Measurements from ENCODE around the gene HOXD10.

The HOXD10 gene

DNA sequence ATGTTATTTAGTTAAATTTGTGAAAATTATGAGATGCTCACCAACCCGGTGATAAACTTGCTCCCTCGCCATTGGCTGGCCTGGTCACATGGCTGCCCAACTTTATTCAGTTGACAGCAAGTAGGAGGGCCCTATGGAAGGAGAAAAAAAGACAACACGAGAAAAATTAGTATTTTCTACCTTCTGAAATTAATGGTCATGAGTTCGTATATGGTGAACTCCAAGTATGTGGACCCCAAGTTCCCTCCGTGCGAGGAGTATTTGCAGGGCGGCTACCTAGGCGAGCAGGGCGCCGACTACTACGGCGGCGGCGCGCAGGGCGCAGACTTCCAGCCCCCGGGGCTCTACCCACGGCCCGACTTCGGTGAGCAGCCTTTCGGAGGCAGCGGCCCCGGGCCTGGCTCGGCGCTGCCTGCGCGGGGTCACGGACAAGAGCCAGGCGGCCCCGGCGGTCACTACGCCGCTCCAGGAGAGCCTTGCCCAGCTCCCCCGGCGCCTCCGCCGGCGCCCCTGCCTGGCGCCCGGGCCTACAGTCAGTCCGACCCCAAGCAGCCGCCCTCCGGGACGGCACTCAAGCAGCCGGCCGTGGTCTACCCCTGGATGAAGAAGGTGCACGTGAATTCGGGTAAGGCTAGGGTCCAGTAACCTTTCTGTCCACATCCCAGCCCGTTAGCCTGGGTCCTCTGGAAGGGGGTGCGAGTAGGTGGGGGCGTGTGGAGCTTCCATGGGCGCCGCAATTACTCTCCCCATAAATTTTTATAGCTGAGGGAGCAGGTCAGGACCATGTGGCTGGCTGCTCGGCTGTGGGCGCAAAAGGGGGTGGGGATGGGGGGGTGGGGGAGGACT, 35.1 kb downstream of the HOXD10 start, which contains the start of gene HOXD4:
HOXD4 (plus strand) TSS at position 109 of the 846 bp plus-strand sequence; CDS start at position 193, 84 bp downstream.
- no peak for DNase-seq (ENCODE audit: low spot score)

DNA sequence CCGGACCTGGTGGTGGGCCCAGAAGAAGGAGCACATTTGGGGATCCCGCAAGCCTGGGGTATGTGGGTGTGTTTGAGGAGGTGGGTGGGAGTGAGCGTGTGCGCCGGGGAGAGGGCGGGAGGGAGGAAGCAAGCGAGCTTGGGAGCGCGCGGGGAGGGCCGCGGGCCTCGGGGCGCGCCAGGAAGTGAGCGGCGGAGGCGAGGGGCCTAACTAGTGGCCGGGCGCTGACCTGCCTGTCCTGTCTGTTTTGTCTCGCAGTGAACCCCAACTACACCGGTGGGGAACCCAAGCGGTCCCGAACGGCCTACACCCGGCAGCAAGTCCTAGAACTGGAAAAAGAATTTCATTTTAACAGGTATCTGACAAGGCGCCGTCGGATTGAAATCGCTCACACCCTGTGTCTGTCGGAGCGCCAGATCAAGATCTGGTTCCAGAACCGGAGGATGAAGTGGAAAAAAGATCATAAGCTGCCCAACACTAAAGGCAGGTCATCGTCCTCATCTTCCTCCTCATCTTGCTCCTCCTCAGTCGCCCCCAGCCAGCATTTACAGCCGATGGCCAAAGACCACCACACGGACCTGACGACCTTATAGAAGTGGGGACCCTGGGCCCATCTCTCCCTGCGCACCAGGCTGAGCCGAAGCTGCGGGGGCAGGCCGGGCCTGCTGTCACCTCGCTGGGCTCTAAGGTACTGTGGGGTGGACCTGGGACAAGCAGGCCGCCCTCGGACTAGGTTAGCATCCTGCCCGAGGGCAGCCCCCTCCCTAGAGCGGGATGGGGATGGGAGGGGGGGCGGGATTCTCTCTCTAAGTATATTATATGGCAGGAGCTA, 36.0 kb downstream of the HOXD10 start:
- no peak for DNase-seq (ENCODE audit: low spot score)

DNA sequence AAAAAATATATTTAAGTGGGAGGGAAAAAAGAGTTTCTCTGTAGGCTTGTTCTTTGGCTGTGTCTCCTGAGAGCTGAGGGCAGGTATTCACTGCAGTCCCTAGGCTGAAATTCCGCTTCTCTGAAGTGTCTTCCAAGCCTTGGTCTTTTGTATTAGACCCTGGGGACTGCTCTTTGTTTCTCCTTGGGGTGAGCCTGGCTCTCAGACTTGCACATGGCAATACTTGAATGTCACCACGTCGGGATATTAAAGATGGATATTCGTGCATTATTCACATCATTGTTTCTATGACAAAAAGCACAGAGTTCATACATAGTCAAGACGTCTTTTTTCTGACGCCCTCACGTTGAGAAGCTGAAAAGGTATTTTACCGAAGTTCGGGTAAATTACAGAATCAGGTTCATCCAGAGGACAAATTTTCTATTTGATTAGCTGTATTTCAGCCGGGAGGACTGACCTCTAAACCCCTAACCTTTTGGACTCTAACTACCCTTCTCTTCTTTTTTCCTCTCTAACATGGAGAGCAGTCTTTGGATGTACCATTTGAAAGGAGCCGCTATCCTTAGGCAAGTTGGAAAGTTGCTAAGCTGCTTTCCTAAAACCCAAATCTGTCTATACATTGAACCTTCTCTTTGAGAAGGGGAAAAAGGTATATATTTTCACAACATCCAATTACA, 38.1 kb downstream of the HOXD10 start:
- no peak for DNase-seq (ENCODE audit: low spot score)

DNA sequence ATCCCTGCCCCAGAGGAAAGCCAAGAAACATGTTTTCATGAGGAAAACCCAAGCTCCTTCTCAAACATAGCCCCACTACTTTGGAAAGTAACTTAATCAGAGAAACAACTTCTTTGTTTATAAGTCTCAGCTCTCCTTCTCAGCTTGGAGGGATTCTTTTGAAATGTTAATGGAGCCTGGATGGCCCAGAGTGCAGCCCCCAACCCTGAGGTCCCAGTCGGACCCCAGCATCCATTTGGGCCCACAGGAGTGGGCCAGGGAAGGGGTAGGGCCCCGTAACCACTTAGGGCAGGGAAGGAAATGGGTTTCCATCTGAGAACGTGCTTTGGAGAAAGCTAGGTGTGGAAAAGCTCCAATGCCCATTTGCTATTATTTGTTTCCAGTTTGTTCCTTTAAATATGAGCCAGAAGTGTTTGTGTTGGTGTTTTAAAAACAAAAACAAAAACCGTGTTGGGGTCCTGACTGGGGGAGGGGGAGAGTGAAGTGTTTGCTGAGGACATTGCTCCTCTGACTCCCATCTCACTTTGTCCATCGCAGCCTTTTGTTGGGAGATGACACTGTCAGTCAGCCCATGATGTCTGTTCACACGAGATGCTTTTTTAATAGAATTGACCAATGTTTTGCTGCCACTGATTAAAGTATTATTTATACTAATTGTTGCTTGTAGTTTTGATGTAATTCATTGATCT, 38.9 kb downstream of the HOXD10 start:
- no peak for DNase-seq (ENCODE audit: low spot score)

DNA sequence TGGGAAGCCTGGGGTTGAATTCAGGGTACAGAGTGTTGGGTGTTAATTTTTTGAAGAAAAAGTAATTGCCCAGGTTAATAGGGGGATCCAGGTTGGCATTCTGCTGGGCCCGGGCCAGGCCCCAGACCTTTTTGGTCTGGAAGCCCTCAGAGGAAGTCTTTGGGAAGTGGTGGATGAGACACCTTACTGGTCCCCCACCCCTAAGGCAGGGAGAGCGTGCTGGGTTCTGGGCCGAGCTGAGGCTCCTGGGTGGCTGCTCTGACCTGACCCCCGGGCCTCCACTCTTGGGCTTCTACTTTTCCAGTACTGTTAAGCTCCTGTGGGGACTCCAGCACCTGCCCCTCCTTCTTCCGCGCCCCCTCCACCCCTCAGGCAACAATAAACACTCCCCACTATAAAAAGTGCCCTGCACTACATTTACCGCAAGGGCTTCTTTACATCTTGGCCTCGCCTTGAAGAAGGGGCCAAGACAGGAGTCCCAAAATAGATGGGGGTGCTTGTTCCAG, 39.8 kb downstream of the HOXD10 start:
- DNase-seq (ENCODE audit: low spot score): no peak

DNA sequence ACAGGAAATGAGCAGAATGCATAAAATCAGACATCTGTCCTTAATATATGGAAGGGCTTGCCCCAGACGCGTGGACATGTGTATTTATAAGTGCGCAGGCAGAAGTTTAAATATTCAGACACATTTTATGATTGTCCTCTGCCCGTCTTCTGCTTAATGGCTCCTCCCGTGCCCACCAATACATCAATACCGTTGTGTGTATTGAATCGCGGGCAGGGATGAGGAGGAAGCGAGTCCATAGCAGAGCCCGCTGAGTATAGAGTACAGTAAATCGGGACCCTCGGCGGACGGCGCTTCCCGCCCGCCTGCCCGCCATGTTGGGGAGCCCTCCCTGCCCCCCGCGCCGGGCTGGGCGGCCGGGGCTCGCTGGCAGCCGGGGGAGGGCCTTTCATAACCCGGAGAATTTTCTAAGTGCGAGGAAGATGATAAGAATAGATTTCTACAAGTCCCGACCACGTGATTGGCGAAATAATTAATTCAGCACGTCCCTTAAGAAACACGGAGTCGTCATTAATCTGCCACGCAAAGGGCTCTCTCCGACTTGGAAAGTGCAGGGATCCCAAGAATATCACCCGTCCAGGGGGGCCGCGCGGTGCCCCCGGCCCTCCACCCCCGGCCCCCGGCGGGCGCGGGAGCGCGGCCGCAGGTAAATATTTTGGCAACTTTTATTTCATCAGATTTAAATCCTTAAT, 40.4 kb downstream of the HOXD10 start, which contains the start of gene HOXD3:
HOXD3 (plus strand) TSS at position 501 of the 692 bp plus-strand sequence. CDS start 11,808 bp downstream, outside the sequence.
- DNase-seq (ENCODE audit: low spot score): peak; percentile 24

DNA sequence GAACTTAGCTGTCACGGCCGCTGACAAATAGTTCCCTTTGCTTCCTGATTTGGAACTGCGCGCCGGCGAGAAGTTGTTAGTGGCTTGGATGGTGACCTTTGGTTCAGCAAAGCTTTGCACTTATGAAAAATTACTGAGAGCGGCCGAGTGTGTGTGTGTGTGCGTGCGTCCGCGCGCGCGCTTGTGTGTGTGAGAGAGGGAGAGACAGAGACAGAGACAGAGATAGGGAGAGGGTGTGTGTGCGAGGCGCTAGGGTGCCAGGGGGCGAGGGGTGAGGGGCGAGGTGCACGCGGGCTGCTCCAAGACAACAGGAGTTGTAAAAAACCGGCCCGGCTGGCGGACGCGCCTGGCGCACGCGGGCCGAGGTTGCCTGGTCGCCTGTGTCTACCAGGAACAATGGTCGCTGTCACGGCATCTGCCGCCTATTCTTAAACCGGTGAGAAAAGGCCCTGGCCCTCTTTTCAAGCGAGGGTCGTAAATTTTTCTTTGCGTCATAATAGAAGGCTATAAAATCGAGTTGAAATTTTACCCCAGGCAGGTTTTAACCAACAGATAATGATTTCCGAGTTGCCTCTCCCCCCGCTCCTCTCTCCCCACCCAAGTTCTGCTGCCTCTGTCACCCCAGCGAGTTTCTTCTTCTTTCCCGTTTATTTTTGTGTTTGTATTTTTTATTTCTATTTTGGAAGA, 41.1 kb downstream of the HOXD10 start:
- peak; percentile 63 for DNase-seq (ENCODE audit: low spot score)

DNA sequence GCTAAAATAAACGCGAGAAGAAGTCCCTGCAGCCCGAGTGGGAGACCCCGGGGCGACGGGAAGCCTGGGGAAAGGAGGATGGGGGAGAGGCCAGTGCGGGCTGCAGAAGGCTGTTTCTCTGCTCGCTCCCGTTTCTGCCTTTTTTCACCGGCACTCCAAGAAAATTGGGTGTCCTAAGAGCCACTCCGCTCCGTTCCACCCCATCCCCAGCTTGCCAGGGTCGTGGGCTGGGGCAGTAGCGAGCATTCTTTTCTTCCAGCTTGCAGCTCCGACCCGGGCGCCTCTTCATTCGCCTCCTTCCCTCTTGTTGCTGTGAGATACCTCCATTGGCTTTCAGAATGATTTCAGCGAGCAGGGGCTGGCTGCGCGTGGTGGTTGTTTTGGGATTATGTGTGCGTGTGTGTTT, 41.6 kb downstream of the HOXD10 start:
- DNase-seq (ENCODE audit: low spot score): peak; percentile 30

DNA sequence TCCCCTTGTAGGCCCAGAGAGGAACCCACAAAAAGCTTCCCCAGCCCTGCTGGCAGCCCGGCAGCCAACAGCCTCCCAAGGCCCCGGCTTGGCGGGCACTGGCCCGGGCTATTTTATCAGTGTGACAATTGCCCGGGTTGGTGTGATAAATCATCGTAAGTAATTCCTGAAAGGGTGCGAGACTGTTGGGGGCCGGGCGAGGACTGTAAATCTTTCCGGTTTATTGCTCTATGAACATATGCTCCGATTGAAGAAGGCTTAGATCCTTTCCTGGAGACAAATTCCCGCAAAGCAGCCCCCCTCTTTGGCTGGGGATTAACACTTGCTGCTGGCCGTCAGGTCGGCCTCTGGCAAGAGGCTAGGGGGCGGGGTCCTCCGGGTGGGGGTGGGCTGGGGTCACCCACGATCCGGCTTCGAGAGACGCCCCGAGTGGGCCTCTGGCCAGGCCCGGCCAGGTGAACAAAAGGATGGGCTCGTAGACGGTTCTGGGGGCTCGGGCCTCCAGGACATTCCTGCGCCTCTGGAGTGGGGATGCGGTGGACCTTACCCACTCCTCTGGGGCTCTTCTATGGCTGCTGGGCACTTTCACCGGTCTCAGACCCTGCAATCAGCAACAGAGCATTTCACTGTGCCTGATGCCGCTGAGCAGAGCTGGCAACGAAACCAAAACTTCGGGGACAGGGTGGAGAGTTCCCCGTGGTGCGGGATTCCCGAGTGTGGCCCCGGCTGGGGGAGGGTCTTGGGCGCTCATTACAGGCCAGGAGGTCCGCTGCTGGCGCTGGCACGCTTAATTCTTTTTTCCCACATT, 42.5 kb downstream of the HOXD10 start:
- DNase-seq (ENCODE audit: low spot score): no peak

DNA sequence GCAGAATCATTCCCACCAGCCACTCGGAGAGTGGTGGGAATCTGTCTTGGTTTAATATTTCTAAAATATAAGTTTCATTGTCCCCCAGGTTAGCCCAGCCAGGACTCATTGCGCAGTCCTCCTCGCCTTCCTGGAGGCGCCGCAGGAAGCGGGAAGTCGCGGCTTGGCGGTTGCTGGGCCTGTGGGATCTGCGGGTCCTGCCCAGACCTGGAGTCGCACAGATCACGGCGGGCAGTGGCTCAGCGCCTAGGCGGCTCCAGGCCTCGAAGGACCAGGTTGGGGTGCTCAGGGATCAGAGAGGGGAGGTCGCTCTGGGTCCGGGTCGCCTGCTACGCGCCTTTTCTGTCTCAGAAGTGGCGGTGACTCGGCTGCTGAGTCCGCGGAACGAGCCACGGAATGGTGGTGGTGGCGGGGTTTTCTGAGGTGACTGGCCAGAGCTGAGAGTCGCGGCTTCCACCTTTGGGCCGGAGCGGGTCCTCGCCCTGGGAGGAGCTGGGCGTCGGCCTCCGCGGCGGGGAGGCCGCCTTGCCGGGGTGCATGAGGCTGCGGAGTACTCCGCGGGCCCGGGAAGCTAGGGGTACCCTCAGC, 43.2 kb downstream of the HOXD10 start:
- DNase-seq (ENCODE audit: low spot score): no peak

DNA sequence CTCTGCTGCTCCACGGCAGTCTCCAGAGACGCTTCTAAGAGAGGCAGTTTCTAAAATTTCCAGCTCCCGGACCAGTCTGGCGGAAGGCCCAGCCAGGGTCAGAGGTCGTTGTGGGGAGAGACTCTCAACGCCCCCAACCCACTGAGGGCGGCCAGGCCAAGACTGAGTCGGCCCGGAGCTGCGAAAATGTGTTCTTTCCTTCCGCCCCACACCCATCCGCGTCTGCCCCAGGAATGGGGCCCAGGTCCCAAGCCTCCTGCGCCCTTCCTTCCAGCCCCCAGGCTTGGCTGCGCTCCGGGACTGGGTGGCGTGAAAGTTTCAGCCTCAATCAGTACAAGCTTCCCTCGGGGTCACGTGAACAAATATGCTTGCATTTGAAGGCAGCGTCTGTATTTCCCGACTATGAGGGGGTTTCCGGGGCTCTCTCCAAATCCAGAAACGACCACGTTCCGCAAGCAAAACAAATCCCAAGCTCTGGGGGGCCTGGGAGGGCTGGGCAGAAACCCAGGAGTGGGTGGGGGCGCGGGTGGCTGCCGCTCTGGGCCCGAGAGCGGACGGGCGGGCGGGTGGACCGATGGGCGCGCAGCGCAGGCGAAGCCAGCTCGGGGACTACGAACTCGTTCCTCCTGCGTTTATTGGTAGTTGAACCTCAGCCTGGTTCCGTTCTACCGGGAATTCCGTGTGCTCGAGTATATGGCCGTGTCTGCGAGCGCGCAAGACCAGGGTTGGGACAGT, 43.8 kb downstream of the HOXD10 start:
- no peak for DNase-seq (ENCODE audit: low spot score)

DNA sequence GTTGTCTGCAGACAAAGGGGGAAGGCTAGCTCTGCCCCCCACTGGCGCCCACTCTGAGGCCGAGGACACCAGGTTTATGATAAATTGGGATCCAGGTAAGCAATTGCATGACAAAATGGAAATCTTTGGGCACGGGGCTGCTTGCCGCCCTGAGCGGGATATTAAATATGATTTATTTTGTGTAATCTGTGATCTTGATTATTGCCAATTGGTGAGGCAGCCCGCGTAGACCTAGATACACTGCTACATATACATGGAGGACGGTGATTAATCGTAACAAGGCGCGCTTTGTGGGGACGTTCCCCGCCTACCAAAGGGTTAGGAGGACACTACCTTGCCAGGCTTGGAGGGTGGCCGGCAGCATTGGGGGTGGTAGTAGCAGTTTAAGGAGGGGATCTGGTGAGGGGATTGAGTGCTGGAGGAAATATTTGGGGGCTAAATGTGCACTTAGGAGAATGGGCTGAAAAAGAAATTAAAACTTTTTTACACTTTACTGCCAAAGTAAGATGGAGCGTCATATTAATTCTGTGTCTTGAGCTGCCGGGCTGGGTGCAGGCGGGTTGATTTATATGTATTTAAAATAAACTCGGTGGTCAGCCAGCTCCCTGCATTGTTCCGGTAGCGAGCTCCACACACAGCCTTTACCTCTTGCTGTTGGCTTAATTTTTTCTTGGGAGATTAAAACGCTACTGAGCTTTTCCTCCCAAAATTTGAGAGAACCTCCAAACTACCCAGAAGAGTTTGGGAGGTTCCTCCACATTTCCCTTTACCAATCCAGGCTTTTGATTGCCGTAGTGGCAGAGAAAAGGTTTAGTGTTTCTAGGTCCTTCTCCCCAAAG, 44.6 kb downstream of the HOXD10 start:
- DNase-seq (ENCODE audit: low spot score): no peak

DNA sequence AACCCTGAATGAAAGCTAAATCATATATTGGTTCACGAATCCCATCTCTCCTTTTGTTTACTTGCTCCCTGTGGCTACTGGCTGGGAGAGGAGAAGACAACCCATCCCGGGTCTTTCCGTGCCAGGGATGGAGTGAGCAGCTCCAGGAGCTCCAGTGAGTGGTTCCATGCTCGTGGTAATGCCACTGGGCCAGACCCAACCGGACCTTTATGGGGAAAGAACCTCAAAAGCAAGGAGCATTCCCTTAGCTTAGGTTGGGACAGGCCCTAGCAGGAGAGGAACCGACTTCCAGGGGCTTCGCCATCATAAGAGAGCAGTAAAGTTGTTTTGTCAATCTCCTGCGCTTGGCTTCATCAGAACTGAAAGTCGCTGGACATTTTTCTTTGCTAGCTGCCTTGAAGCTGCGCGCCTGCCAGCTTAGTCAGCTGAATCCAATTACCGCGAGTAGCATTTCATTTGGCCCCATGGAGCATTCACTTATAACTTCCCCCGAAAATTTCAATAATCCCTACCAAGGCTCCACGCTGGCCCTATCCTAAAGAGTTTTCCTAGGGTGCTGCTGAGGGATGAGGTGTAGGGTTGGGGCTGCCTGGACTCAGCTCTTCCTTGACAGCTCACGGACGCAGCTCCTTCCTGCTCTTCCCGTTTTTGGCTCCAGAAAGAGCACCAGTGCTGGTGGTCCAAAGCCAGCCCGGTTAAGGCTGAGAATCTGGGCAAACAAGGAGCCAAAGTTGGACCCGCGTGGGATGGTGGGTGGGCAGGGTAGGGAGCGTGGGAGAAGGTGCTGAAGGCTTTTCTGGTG, 45.4 kb downstream of the HOXD10 start:
- peak; percentile 71 for DNase-seq (ENCODE audit: low spot score)

DNA sequence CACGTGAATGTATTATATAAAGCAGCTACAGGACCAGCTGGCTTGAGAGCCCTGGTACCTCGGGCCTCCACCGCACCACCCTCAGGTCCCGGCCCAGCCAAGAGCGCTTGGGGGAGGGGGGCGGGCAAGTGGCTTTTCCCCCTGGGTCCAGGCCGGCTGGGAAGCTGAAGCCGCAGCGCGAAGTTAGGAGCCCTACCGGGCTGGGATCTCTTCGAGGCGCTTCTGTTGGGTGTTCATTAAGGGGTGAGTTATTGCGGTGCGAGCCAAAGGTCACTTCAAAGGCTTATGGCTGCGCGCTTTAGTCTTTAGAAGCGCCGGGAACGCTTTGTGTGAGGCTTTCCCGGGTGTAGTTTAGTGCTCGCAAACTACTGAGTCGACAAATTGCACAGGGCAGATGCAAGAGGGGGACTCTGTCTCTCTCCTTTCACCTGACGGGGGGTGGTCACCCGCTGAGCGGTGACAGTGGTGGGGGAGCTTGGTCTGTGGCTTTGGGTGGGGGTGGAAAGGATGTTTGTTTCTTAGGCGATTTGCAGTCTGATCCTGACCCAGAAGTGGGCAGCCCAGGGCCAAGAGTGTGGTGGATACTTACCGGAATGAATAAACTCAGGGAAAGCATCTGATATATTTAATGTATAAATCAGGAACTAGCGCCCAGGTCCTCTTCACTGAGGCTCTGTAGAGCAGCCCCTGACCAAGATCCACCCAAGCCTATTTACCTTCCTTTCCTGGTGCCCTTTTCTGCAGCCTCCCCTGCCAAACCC, 46.5 kb downstream of the HOXD10 start:
- no peak for DNase-seq (ENCODE audit: low spot score)

DNA sequence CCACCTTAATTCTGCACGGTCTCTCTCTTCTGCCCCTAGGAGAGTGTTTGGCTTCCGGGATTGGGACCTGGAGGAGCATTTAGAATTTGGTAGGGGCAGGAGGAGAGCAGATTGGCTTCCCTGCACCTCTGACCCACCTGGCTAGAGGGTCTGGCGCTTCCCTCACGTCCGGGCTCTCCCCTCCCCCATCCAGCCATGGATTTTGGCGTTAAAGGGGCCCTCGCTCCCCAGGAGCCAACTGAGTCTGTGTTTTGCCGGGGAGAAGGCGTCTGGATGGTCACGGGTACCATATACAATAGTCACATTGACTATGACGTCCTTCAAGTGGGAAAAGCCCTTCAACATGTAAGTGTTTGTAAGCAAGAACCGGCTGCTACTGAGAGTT, 47.1 kb downstream of the HOXD10 start:
- no peak for DNase-seq (ENCODE audit: low spot score)

DNA sequence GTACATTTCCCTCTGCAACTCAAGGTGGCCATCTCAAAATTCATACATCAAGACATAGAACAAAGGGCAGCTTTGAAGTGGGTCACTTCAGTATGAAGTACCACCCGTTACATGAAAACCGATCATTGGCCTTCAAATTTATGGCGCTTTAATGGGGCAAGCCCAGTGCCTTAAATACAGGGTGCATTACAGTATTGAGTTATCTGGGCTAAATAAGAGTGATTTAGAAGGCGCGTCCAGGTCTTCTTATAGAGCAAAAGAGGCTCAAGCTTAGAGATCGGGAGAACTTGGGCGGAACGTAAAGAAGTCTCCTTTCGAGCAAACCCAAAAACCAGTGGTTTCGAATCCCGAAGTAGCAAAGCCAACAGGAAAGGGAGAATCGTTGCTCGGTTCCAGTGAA, 47.6 kb downstream of the HOXD10 start:
- no peak for DNase-seq (ENCODE audit: low spot score)

Data from AG08395 (cell line).